ENCODE measurements around the gene ZNF3.

Gene ZNF3

DNA sequence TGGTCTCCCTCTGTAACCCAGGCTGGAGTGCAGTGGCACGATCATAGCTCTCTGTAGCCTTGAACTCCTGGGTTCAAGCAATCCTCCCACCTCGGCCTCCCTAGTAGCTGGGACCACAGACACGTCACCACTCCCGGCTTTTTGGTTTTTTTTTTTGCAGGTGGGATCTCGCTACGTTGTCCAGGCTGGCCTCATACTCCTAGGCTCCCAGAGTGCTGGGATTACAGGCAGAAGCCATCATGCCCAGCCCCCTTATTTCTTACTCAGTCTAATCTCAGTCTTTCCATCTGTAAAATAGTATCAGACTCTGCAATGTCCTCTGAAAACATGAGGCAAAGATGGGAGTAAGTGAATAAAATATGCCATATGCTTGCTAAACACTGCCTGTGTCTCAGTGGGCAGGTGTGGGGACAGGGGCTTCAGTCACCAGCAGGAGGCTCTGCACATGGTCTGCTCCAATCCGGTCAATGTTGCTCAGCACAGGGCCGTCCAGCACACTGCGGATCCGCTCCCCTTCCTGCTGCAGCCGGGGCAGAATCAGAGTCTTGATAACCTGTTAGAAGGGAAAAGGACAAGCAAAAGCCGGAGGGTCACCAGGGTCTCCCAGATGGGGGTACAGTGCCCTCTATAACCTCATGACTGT lies 28.1 kb upstream of the ZNF3 start:
- no peak for DNase-seq (ENCODE audit: low spot score)

DNA sequence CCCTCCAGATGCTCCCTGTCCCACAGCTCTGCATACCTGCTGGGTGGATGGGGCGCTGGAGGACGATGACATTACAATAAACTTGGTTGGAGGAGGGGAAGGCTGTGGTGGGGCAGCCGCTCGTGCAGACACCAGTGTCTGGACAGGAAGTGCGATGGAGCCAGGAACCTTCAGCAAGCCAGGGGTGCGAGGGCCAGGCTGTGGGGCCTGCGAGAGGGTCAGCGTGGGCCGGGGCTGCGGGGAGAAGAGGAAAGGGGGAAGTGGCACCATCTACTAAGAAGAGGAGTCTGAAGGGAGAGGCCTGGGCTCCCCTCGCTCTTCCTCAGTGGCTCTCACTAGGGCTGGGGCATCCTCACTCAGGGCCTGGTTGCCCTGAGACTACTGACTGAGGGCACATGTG lies 26.4 kb upstream of the ZNF3 start:
- no peak for DNase-seq (ENCODE audit: low spot score)

DNA sequence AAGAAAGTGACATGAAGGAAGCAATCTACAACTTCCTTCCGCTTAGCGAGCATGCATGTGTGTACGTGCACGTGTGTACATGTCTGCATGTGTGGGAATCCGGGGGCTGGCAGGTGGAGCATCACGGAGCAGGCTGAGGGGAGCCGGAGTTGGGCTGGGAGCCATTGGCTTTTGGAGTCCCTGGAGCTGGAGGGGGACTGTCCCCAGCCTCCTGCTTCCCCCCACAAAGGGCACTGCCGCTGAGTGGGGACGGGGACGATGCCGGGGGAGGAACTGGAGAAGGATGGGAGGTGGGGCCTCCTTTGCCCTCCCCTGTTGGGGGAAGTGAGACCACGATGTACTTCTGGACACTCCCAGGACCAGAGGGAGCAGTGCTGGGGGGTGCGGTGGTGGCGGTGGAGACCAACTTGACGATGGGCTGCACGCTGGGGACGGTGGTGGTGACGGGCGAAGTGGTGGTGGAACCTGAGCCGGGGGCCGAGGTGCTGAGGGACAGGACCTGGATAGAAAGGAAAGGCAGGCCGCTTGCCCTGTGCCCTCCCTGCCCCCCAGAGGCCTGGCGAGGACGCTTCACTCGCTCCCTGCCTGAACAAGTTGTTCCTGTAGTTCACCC lies 25.7 kb upstream of the ZNF3 start:
- no peak for DNase-seq (ENCODE audit: low spot score)

DNA sequence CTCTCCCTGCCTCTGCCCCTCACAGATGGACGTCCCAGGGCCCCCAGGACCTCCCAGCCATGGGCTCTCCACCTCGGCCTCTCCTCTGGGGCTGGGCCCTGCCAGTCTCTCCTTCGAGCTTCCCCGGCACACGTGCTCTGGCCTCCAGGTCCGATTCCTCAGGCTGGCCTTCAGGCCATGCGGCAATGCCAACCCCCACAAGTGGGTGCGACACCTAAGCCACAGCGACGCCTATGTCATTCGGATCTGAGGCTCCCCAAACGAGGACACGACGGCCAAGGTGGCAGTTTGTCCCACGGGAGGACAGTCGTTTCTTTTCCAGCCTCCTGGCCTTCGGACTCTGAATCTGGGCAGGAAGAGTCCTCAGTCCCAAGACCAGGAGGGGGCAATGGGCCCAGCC lies 25.1 kb upstream of the ZNF3 start:
- DNase-seq (ENCODE audit: low spot score): no peak

DNA sequence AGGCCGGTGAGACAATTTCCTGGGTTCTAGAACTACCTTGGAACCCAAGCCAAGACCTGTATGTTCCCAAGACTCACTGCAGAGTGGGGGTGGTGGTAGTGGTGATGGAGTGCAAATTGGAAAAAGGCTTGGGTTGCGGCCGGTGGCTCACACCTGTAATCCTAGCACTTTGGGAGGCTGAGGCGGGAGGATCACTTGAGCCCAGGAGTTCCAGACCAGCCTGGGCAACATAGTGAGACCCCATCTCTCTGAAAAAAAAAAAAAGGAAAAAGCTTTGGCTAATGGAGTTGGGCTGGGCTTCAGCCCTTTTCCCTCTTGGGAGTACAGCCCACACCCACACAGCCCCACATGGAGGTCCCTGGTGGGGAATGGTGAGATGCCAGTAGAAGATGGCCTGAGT lies 24.0 kb upstream of the ZNF3 start:
- no peak for DNase-seq (ENCODE audit: low spot score)

DNA sequence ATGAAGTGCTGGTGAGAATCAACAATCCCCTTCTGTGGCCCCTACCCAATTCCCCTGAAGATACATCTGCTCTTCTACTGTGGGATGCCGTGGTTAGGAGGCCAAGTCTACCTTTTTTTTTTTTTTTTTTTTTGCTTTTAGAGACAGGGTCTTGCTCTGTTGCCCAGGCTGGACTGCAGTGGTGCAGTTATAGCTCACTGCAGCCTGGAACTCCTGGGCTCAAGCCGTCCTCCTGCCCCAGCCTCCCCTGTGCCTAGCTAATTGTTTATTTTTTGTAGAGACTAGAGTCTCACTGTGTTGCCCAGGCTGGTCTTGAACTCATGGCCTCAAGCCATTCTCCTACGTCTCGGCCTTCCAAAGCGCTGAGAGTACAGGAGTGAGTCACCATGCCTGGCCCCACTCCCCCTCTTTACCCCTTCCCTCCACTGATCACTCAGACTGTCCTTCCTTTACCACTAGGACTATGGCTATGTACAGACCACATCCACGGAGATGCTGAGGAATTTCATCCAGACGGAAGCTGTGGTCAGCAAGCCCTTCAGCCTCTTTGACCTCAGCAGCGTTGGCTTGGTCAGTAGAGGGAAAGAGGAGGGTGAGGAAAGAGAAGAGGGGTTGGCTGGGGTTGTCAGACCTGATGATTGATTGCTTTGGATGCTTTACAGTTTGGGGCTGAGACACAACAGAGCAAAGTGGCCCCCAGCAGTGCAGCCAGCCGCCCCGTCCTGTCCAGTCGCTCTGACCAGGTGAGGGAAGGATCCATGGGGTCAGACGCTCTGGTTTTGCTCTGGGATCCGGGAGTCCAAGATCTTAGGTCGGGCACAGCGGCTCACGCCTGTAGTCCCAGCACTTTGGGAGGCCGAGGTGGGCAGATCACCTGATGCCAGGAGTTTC lies 21.7 kb upstream of the ZNF3 start:
- DNase-seq (ENCODE audit: low spot score): no peak

DNA sequence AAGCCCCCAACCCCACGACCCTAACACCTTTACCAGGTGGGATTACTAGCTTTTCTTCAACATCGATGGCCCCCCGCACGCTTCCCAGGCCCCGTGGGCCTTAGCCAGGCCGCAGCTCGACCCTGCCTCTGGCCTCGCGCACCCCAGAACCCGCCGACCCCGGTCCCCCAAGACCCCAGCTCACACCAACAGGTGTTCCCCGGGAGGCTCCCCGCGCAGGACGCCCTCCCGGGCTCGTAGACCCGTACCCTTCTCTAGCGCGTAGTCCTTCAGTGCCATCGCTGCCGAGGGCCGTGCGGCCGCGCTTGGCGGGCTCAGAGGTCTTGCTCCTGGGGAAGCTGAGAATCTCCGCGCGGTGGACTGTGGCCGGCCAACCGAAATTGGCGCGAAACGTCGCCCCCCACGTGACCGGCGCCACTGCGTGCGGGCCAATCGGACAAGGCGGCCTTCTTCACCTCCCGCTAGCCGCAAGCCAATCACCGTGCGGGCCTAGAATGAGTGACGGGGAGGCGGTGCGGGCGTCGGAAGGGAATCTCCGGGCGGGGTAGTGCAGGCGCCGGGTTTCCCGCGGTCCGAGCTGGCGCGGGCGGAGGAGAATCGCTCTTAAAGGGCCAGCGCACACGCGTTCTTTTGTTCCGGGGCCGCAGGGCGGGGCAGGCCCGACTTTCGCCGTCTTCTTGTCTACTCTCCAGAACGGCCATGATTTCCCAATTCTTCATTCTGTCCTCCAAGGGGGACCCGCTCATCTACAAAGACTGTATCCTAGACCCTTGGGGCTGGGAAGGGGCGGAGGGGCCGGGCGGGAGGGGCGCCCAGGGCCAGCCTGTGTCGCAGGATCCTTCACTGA lies 19.7 kb upstream of the ZNF3 start, which contains the start of the genes AP4M1 and MCM7:
TSS of gene AP4M1 (plus strand) at position 628 of the 847 bp plus-strand sequence. CDS start at position 700, 72 bp downstream.
TSS of gene MCM7 (minus strand) at position 382 of the 847 bp plus-strand sequence. CDS start at position 279, 103 bp downstream.
- peak; percentile 99 for DNase-seq (ENCODE audit: low spot score)

DNA sequence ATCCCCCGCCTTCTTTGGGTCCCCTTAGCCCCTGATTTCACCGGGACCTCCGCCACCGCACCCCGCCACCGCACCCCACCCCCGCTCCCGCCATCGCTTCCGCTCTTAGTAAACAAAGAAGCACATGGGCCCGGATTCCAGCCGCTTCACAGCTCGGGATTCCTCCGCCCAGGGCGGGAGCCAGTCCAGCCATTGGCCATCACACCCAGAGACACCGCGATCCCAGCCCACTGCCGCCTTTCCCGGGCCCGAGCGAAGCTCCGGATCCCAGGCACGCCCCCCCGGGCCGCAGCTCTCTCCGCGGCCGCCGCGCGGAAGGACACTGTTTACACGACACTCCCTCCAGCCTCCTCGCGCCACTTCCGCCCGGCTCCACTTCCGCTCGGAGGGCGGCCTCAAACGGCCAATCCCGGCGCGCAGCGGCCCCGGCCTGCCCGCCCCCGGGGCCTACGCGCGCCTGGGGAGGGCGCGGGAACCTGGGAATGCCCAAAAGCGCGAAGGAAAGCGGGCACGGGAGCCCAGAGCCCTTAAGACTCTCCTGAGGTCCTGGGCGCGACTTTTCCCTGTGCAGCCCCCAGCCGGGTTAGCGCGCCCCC lies 19.0 kb upstream of the ZNF3 start:
- DNase-seq (ENCODE audit: low spot score): peak; percentile 90

DNA sequence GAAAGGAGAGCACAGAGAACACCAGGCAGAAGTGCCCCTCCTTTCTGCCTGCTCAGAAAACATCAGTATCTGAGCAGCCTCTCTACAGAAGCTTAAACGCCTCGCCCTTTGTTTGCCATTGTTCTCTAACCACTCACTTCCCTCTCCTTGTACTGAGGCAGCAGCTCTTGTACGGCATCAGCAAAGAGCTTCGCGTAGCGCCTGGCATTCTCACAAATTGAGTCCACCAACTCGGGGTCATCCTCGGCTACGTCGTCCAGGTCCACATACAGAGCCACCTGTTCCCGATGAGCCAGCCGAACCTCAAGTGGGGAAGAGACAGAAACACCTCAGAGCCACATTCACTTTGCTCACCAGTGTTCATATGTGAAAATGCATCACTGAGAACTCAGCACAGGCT lies 17.9 kb upstream of the ZNF3 start:
- DNase-seq (ENCODE audit: low spot score): no peak

DNA sequence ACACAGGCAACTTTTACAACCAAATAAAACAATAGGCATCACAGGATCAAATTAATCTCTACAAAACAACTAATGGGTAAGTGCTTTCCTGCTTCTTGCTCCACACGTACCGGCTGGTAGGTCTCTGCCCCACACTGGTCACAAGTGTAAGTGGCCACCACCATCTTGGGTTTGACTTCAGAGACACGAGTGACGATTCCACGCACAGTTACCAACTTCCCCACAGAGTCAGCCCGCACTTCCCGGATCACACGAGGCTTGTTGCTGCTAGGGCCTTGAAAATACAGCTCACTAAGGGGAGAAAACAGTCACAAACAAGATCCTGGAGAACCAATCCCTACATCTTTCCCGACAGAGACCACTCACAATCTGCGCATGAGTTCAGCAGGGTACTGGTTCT lies 17.4 kb upstream of the ZNF3 start:
- DNase-seq (ENCODE audit: low spot score): no peak

DNA sequence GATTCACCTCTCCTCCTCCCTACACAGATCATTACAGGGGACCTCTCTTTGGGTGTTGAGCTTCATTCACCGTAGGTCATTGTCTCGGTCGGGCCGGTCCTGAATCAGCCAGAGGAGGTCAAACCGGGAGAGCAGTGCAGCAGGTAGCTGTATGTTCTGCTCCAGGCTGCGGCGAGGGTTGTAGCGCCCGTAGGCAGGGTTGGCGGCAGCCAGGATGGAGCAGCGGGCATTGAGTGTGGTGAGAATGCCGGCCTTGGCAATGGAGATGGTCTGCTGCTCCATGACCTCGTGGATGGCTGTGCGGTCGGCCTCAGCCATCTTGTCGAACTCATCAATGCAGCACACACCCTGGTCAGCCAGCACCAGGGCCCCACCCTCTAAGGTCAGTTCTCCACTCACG lies 14.2 kb upstream of the ZNF3 start:
- DNase-seq (ENCODE audit: low spot score): no peak

DNA sequence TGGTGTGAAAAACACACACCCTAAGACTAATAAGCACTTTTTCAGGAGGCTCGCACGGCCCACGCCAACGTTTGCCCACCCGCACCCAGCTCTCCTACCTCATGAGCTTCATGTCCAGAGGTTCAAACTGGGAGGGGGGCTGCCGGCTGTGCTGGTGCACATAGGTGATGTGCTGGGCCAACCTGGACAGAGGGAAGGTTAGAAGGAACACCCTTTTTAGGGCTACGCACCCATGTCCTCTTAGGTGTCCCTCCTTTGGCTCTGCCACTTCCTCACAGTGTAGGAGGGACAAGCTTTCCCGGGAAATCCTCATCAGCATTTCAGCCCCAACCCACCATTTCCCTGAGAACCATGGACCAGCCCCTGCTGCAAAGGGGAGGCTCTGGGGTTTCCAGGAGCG lies 13.8 kb upstream of the ZNF3 start:
- no peak for DNase-seq (ENCODE audit: low spot score)

DNA sequence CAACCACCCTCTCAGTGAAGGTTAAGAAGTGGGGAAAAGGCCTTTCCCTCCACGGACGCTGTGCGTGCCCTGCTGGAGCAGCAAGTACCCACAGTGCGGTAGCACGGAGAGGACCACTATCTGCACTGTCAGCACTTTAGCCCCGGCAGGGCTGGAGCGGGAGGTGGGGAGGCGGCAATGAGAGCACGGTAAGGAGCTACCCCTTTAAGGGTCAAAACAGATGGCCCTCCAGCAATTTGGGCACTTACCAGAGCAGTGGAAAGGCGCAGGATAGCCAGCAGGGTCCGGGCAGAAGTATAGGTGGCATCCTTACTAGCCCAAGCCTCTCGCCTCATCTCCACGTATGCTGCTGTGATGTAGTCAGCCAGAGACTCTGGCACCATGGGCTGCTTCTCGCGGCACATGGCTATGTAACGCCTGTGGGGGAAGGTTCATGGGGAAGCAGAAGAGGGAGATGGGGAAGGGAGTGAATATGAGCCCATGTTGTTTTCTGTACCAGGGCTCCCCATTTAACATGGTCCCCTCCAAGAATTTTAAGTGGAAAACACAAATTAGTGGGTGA lies 12.5 kb upstream of the ZNF3 start:
- DNase-seq (ENCODE audit: low spot score): peak; percentile 39

DNA sequence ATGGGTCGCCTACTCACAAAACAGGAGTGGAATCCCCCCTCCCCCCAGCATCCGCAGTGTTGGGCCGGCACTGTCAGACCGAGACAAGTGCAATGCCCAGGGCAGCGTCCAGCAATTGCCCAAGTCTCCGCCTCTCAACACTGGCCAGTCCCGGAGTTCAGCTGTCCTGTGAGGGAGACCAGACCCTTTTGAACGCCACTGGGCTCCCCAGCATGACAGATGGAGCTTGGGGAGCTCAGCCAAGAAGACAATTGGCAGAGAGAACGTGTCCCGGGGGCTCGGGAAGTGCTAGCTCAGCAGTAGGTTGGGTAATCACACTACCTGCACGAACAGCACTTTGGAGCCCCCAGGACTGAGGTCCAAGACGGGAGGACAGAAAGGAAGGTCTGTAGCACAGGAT lies 12.0 kb upstream of the ZNF3 start:
- DNase-seq (ENCODE audit: low spot score): peak; percentile 64

DNA sequence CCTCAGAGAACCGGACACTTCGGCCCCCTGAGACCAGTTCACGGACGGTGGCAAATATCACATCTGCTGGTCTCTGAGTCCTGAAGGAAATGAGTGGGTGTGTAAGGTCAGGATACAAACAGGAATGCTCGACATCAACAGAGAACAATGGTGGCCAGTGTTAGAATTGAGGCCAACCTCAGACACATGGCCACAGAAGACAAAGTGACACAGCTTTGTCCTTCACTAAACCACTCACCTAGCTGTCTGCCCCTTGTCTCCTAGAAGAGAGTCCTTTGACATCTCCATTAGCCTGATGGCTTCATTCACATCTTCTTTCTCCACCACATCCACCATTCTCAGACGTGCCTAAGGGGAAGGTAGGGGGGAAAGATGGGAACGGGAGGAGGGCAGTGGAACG lies 11.5 kb upstream of the ZNF3 start:
- DNase-seq (ENCODE audit: low spot score): no peak

DNA sequence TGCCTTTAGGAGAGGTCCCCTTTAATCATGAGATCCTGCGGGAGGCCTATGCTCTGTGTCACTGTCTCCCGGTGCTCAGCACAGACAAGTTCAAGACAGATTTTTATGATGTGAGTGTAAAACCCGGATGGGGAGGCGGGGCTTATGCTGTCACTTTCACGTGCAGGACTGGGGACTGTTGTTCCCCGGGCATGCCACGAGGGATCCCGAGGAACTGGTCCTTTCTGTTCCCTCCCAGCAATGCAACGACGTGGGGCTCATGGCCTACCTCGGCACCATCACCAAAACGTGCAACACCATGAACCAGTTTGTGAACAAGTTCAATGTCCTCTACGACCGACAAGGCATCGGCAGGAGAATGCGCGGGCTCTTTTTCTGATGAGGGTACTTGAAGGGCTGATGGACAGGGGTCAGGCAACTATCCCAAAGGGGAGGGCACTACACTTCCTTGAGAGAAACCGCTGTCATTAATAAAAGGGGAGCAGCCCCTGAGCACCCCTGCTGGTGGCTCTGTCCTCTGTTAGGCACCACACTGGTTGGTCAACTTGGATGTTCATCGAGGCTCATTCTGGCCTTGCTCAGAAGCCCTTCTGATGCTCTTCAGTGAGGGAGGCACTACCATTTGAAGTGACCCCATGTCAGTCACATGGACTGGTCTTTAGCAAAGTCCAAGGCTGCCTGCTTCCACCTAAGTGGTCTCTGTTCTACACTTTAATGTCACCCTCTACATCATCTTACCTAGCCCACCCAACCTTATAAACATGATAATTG lies 10.1 kb upstream of the ZNF3 start:
- peak; percentile 40 for DNase-seq (ENCODE audit: low spot score)

DNA sequence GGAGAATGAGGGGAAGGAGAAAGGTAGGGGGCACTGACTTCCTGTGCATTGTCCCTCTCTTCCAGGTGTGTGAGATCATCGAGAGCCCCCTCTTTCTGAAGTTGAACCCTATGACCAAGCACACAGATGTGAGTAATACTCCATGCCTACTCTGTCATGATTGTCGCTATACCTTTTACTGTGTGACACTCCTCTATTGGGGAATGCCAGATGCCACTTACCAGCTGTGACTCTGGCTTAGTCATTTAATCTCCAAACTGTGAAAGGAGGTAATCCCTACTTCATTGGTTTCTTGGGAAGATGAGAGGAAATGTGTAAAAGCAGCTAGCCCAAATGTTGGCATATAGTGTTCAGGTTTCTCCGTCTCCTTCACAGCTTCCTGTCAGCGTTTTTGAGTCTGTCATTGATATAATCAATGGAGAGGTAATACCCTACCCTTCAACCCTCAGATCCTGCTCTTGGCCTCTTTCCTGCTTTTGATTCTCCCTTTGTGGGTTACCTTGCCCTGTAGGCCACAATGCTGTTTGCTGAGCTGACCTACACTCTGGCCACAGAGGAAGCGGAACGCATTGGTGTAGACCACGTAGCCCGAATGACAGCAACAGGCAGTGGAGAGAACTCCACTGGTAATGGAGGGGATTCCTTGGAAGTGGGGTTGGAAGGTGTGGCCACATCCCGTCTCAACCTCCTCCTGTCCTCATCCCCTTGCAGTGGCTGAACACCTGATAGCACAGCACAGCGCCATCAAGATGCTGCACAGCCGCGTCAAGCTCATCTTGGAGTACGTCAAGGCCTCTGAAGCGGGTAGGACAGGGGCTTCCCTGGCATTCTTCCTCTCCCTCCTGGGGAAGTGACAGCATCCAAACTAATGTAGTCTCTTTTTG lies 9.2 kb upstream of the ZNF3 start:
- DNase-seq (ENCODE audit: low spot score): no peak

DNA sequence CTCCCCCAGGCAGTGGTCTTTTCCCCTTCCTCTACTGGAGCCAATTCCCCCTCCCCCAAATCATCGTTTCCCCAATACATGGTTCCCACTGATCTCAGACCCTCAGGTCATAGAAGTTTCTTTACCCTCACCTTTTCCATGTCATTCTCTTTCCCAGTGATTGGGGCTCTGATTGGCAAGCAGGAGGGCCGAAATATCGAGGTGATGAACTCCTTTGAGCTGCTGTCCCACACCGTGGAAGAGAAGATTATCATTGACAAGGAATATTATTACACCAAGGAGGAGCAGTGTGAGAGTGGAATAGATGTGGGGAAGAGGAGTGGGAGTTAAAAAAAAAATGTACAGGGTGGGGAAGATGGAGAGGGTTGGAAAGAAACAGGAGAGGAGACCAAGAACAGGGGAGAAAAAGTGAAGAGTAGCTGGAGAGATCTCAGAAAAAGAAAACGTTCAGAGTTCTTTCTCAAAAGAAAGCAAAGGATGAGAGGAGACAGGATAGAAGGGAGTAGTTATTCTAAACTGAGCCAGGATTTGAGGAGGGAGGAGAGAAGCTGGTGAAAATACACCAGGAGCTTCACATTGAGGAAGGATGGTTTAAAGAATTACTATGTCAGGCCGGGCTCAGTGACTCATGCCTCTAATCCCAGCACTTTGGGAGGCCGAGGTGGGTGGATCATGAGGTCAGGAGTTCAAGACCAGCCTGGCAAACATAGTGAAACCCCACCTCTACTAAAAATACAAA lies 8.1 kb upstream of the ZNF3 start:
- no peak for DNase-seq (ENCODE audit: low spot score)
